ENCODE results near the gene KRT15. TPM values are rescaled to one million over a fixed set of nuclear protein-coding genes. Genes with fewer than 3 reads are reported as not detected.

KRT15 gene
- total RNA-seq, 1 donor from 2014 or later = 0.79 TPM

- peaks cover 25% of the 10 kb centered on the region for H3K4me1 Mint-ChIP-seq (ENCODE audit: low read depth, unreplicated experiment)
- DNase-seq (ENCODE audit: low read depth) (no peak), FAIRE-seq (no peak)
- H3K36me3 Mint-ChIP-seq (ENCODE audit: low read depth, unreplicated experiment) = no peaks in the 10 kb centered on the region
- no peak overlapping the region for H3K4me3 ChIP-seq (ENCODE audit: insufficient read depth, low read depth, low read length)
- no peak overlapping the region for H3K4me2 ChIP-seq (ENCODE audit: low read length)
- H3K9me3 ChIP-seq (ENCODE audit: insufficient read depth, low read depth, low read length) = no peaks in the 10 kb centered on the region
- H3K4me1 ChIP-seq (ENCODE audit: insufficient read depth, low read length) = peaks cover 39% of the 10 kb centered on the region
- no peak overlapping the region for H3K9ac ChIP-seq (ENCODE audit: low read length)
- H2AFZ ChIP-seq (ENCODE audit: low read depth, low read length) = no peak overlapping the region
- no peaks in the 10 kb centered on the region for H4K20me1 ChIP-seq (ENCODE audit: insufficient read depth, low read length)
- H3K27ac Mint-ChIP-seq (ENCODE audit: unreplicated experiment) = peak overlapping the region; percentile 94
- no peak for TF ChIP-seq EZH2 (IDR thresholded peaks at IDR 0.05; ENCODE audit: insufficient read depth, low read length)
- TF ChIP-seq, protein P1, sequence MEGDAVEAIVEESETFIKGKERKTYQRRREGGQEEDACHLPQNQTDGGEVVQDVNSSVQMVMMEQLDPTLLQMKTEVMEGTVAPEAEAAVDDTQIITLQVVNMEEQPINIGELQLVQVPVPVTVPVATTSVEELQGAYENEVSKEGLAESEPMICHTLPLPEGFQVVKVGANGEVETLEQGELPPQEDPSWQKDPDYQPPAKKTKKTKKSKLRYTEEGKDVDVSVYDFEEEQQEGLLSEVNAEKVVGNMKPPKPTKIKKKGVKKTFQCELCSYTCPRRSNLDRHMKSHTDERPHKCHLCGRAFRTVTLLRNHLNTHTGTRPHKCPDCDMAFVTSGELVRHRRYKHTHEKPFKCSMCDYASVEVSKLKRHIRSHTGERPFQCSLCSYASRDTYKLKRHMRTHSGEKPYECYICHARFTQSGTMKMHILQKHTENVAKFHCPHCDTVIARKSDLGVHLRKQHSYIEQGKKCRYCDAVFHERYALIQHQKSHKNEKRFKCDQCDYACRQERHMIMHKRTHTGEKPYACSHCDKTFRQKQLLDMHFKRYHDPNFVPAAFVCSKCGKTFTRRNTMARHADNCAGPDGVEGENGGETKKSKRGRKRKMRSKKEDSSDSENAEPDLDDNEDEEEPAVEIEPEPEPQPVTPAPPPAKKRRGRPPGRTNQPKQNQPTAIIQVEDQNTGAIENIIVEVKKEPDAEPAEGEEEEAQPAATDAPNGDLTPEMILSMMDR (IDR thresholded peaks at IDR 0.05; ENCODE audit: insufficient read depth, low read depth, low read length) = no peak
- no peaks in the 10 kb centered on the region for H3K36me3 ChIP-seq (ENCODE audit: insufficient read depth, low read length)
- peak overlapping the region; percentile 90 for H3K27ac ChIP-seq (ENCODE audit: low read depth, low read length)
- H3K27me3 Mint-ChIP-seq (ENCODE audit: low read depth, unreplicated experiment) = peaks cover 2% of the 10 kb centered on the region
- H3K4me3 Mint-ChIP-seq (ENCODE audit: unreplicated experiment) = no peak overlapping the region
- no peaks in the 10 kb centered on the region for H3K9me3 Mint-ChIP-seq (ENCODE audit: unreplicated experiment)
- no peaks in the 10 kb centered on the region for H3K79me2 ChIP-seq (ENCODE audit: insufficient read depth, low read length)
- no peaks in the 10 kb centered on the region for H3K27me3 ChIP-seq (ENCODE audit: insufficient read depth, low read length)
Measured at GRCh38 chr17:41546819-41547218, 28.1 kb upstream of the KRT15 start.

GRCh38 chr17:41545829-41546410 lies 27.2 kb upstream of the KRT15 start:
- DNase-seq (ENCODE audit: low read depth) = no peak

DNA sequence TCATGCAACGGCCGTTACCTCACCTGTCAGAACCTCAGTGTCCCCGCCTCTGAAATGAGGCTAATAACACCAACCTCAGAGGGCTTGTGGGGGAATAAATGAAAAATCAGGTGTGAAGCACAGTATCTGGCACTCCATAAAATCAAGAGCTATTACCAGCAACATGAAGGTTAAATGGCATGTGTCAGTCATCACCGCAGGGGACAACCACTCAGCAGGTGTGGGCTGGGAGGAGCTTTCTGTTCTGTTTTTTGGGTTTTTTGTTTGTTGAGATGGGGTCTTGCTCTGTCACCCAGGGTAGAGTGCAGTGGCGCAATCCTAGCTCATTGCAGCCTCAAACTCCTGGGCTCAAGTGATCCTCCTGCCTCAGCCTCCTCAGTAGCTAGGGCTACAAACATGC lies 26.2 kb upstream of the KRT15 start:
- H3K27me3 Mint-ChIP-seq (ENCODE audit: low read depth, unreplicated experiment) = no peaks in the 10 kb centered on the region
- H3K4me1 Mint-ChIP-seq (ENCODE audit: low read depth, unreplicated experiment) = peaks cover 27% of the 10 kb centered on the region
- Histone ChIP-seq H3K27me3 (ENCODE audit: insufficient read depth, low read length) (no peaks in the 10 kb centered on the region), H3K27ac (ENCODE audit: low read depth, low read length) (no peak overlapping the region), H3K9ac (ENCODE audit: low read length) (no peak overlapping the region), H2AFZ (ENCODE audit: low read depth, low read length) (no peak overlapping the region), H4K20me1 (ENCODE audit: insufficient read depth, low read length) (no peaks in the 10 kb centered on the region), H3K79me2 (ENCODE audit: insufficient read depth, low read length) (no peaks in the 10 kb centered on the region), H3K4me3 (ENCODE audit: insufficient read depth, low read depth, low read length) (no peak overlapping the region), H3K36me3 (ENCODE audit: insufficient read depth, low read length) (no peaks in the 10 kb centered on the region), H3K9me3 (ENCODE audit: insufficient read depth, low read depth, low read length) (no peaks in the 10 kb centered on the region), H3K4me2 (ENCODE audit: low read length) (no peak overlapping the region), H3K4me1 (ENCODE audit: insufficient read depth, low read length) (peaks cover 31% of the 10 kb centered on the region)
- no peak for TF ChIP-seq EZH2 (IDR thresholded peaks at IDR 0.05; ENCODE audit: insufficient read depth, low read length)
- TF ChIP-seq, protein P1 (IDR thresholded peaks at IDR 0.05; ENCODE audit: insufficient read depth, low read depth, low read length) = no peak
- H3K36me3 Mint-ChIP-seq (ENCODE audit: low read depth, unreplicated experiment) = no peaks in the 10 kb centered on the region
- DNase-seq (ENCODE audit: low read depth) = no peak
- H3K4me3 Mint-ChIP-seq (ENCODE audit: unreplicated experiment) = no peak overlapping the region
- no peak for FAIRE-seq
- no peaks in the 10 kb centered on the region for H3K9me3 Mint-ChIP-seq (ENCODE audit: unreplicated experiment)
- H3K27ac Mint-ChIP-seq (ENCODE audit: unreplicated experiment) = no peak overlapping the region

More at GRCh38 chr17:41545829-41546410, 27.2 kb upstream of the KRT15 start:
- no peak for FAIRE-seq
- Mint-ChIP-seq H3K27ac (ENCODE audit: unreplicated experiment) (no peak overlapping the region), H3K9me3 (ENCODE audit: unreplicated experiment) (no peaks in the 10 kb centered on the region), H3K4me1 (ENCODE audit: low read depth, unreplicated experiment) (peaks cover 27% of the 10 kb centered on the region), H3K4me3 (ENCODE audit: unreplicated experiment) (no peak overlapping the region), H3K36me3 (ENCODE audit: low read depth, unreplicated experiment) (no peaks in the 10 kb centered on the region), H3K27me3 (ENCODE audit: low read depth, unreplicated experiment) (no peaks in the 10 kb centered on the region)
- Histone ChIP-seq H3K4me2 (ENCODE audit: low read length) (no peak overlapping the region), H3K79me2 (ENCODE audit: insufficient read depth, low read length) (no peaks in the 10 kb centered on the region), H2AFZ (ENCODE audit: low read depth, low read length) (no peak overlapping the region), H3K4me1 (ENCODE audit: insufficient read depth, low read length) (peaks cover 33% of the 10 kb centered on the region), H3K27ac (ENCODE audit: low read depth, low read length) (no peak overlapping the region), H4K20me1 (ENCODE audit: insufficient read depth, low read length) (no peaks in the 10 kb centered on the region), H3K9me3 (ENCODE audit: insufficient read depth, low read depth, low read length) (no peaks in the 10 kb centered on the region), H3K36me3 (ENCODE audit: insufficient read depth, low read length) (no peaks in the 10 kb centered on the region), H3K4me3 (ENCODE audit: insufficient read depth, low read depth, low read length) (no peak overlapping the region), H3K9ac (ENCODE audit: low read length) (no peak overlapping the region), H3K27me3 (ENCODE audit: insufficient read depth, low read length) (no peaks in the 10 kb centered on the region)
- TF ChIP-seq, protein P1 (IDR thresholded peaks at IDR 0.05; ENCODE audit: insufficient read depth, low read depth, low read length) = no peak
- TF ChIP-seq EZH2 (IDR thresholded peaks at IDR 0.05; ENCODE audit: insufficient read depth, low read length) = no peak

Measured in astrocyte (in vitro differentiated cells and primary cell).